Measurements from ENCODE around the gene APOB. TPM values are rescaled to one million over a fixed set of nuclear protein-coding genes. Genes with fewer than 3 reads are reported as not detected.

Gene APOB
- total RNA-seq, 1 experiment from 2014 or later: not detected

GRCh38 chr2:20997953-20998722, 45.7 kb downstream of the APOB start:
- TF ChIP-seq EZH2 (IDR thresholded peaks at IDR 0.05; ENCODE audit: low read length, unreplicated experiment) (no peak), EZH2phosphoT487 (IDR thresholded peaks at IDR 0.05; ENCODE audit: borderline replicate concordance, low read length) (no peak), CTCF (conservative IDR thresholded peaks at IDR 0.05; ENCODE audit: low read depth, low read length) (no peak)
- Histone ChIP-seq H2AFZ (ENCODE audit: low read length) (no peak overlapping the region), H3K79me2 (ENCODE audit: low read length) (no peaks in the 10 kb centered on the region), H4K20me1 (ENCODE audit: low read length) (no peaks in the 10 kb centered on the region), H3K27me3 (ENCODE audit: low read length) (no peaks in the 10 kb centered on the region), H3K9me2 (replicated peaks; ENCODE audit: low read length) (no peaks in the 10 kb centered on the region), H3K36me3 (ENCODE audit: low read depth, low read length) (no peaks in the 10 kb centered on the region), H3K4me2 (ENCODE audit: low read length) (no peak overlapping the region), H3K4me1 (ENCODE audit: insufficient read depth, low read length) (no peaks in the 10 kb centered on the region), H3K9me3 (ENCODE audit: low read length) (no peaks in the 10 kb centered on the region), H3K9ac (ENCODE audit: low read length) (no peak overlapping the region), H3K27ac (ENCODE audit: low read length) (no peak overlapping the region), H3F3A (ENCODE audit: low read length, unreplicated experiment) (no peaks in the 10 kb centered on the region), H3K4me3 (ENCODE audit: low read length) (no peak overlapping the region)
- POLR2A ChIA-PET (ENCODE audit: unreplicated experiment): no interaction called here
- no peak for DNase-seq
- no TSS peak for BruUV-seq (replicated peaks)
- intact Hi-C loops (cut with micrococcal nuclease): no loop called here
- ATAC-seq: no peak
- CTCF ChIA-PET: no interaction called here

GRCh38 chr2:20994130-20994529, 49.7 kb downstream of the APOB start:
- no TSS peak for BruUV-seq (replicated peaks)

More at GRCh38 chr2:20994130-20994529, 49.7 kb downstream of the APOB start:
- DNase-seq (no peak), ATAC-seq (no peak)
- Histone ChIP-seq H4K20me1 (ENCODE audit: low read length) (no peaks in the 10 kb centered on the region), H3F3A (ENCODE audit: low read length, unreplicated experiment) (no peaks in the 10 kb centered on the region), H2AFZ (ENCODE audit: low read length) (no peak overlapping the region), H3K9me3 (ENCODE audit: low read length) (no peaks in the 10 kb centered on the region), H3K9me2 (replicated peaks; ENCODE audit: low read length) (no peaks in the 10 kb centered on the region), H3K4me1 (ENCODE audit: insufficient read depth, low read length) (no peaks in the 10 kb centered on the region), H3K4me2 (ENCODE audit: low read length) (no peak overlapping the region), H3K27ac (ENCODE audit: low read length) (no peak overlapping the region), H3K79me2 (ENCODE audit: low read length) (no peaks in the 10 kb centered on the region), H3K27me3 (ENCODE audit: low read length) (peaks cover 22% of the 10 kb centered on the region), H3K36me3 (ENCODE audit: low read depth, low read length) (no peaks in the 10 kb centered on the region), H3K4me3 (ENCODE audit: low read length) (no peak overlapping the region), H3K9ac (ENCODE audit: low read length) (no peak overlapping the region)
- intact Hi-C loops (cut with micrococcal nuclease): no loop called here
- POLR2A ChIA-PET (ENCODE audit: unreplicated experiment): no interaction called here
- TF ChIP-seq EZH2phosphoT487 (IDR thresholded peaks at IDR 0.05; ENCODE audit: borderline replicate concordance, low read length) (no peak), EZH2 (IDR thresholded peaks at IDR 0.05; ENCODE audit: low read length, unreplicated experiment) (no peak), CTCF (conservative IDR thresholded peaks at IDR 0.05; ENCODE audit: low read depth, low read length) (no peak)
- CTCF ChIA-PET: no interaction called here

Data from PC-3 (cell line).